Left lobe of liver (tissue), 2 donors: ENCODE data around the gene STPG3. TPM values are rescaled to one million over a fixed set of nuclear protein-coding genes. Genes with fewer than 3 reads are reported as not detected.
A peak's percentile ranks its signal among the peaks of the same experiment; 100 is the strongest.
"Not testable (repeated sequence)": the region's sequence is repeated elsewhere in the genome, so short reads cannot be mapped to it uniquely, and the experiment has no call there.

Experiments
- ATAC-seq: fragments of 200-7000 bp; cut with Tn5 transposase; one replicate; pipeline ENCODE4 v1.9.1; 2020; ENCODE audit warnings: mild to moderate bottlenecking, moderate library complexity
- DNase-seq: peaks from one replicate; pipeline ENCODE4 v3.0.0-alpha.2; 2020; ENCODE audit warnings: low spot score
- total RNA-seq: library from RNA; stranded (reverse); gene quantifications from one replicate; pipeline ENCODE4 v1.2.1, GENCODE V29; 2021
- donor health status: DM: no; HTN: no; CAD: no; lungs with moderate emphysema.
- donor health status: DM: no; HTN: yes; CAD: no.

STPG3 gene
- total RNA-seq, 1 donor from 2014 or later = not detected

DNA sequence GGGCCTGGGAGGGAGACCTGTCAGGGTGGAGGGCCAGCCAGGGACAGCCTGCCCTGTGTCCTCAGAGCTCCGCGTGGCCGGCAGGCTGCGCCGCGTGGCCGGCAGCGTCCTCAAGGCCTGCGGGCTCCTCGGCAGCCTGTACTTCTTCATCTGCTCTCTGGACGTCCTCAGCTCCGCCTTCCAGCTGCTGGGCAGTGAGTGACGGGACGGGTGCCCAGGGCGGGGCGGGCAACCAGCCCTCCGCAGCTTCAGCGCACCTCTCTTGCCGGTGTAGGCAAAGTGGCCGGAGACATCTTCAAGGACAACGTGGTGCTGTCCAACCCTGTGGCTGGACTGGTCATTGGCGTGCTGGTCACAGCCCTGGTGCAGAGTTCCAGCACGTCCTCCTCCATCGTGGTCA lies 18.6 kb upstream of the STPG3 start:
- ATAC-seq = no peak
- DNase-seq = no peak

DNA sequence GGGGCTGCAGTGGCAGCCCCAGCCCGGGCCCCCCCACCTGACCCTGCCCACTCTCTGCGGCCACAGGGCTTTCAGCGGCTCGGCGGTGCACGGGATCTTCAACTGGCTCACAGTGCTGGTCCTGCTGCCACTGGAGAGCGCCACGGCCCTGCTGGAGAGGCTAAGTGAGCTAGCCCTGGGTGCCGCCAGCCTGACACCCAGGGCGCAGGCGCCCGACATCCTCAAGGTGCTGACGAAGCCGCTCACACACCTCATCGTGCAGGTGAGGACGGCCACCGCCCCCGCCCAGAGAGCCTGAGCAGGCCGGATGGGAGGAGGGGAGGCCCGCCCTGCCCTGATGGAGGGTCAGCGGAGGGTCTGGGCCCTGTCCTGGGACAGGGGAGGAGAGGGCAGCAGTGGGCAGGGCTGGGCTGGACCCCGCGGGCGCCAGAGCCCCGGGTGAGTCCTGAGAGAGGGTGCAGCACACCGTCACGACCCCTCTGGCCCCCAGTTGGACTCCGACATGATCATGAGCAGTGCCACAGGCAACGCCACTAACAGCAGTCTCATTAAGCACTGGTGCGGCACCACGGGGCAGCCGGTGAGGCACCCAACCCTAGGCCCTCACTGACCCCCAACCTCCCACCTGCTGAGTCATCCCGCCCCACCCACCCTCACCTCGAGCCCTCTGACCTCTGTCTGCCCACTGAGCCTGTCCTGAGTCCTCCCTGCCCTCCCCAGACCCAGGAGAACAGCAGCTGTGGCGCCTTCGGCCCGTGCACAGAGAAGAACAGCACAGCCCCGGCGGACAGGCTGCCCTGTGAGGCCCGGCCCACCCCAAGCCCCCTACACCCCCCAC lies 17.7 kb upstream of the STPG3 start:
- ATAC-seq (no peak), DNase-seq (no peak)

DNA sequence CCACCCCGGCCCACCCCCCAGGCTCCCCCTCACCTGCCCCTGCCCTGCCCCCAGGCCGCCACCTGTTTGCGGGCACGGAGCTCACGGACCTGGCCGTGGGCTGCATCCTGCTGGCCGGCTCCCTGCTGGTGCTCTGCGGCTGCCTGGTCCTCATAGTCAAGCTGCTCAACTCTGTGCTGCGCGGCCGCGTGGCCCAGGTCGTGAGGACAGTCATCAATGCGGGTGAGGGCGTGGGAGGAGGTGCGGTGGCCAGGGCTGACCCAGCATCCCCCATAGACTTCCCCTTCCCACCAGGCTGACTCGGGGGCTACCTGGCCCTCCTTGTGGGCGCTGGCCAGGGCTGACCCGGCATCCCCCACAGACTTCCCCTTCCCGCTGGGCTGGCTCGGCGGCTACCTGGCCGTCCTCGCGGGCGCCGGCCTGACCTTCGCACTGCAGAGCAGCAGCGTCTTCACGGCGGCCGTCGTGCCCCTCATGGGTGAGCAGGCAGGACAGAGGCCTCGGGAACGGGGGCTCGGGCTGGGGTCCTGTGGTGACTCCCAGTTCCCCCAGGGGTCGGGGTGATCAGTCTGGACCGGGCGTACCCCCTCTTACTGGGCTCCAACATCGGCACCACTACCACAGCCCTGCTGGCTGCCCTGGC lies 16.9 kb upstream of the STPG3 start:
- DNase-seq (no peak), ATAC-seq (no peak)

- no peak for ATAC-seq
These were observed 16.2 kb upstream of the STPG3 start for GRCh38 chr9:137234758-137235423.

GRCh38 chr9:137235424-137236237 lies 15.5 kb upstream of the STPG3 start:
- ATAC-seq = no peak
- no peak for DNase-seq

More at GRCh38 chr9:137234758-137235423, 16.2 kb upstream of the STPG3 start:
- no peak for DNase-seq

DNA sequence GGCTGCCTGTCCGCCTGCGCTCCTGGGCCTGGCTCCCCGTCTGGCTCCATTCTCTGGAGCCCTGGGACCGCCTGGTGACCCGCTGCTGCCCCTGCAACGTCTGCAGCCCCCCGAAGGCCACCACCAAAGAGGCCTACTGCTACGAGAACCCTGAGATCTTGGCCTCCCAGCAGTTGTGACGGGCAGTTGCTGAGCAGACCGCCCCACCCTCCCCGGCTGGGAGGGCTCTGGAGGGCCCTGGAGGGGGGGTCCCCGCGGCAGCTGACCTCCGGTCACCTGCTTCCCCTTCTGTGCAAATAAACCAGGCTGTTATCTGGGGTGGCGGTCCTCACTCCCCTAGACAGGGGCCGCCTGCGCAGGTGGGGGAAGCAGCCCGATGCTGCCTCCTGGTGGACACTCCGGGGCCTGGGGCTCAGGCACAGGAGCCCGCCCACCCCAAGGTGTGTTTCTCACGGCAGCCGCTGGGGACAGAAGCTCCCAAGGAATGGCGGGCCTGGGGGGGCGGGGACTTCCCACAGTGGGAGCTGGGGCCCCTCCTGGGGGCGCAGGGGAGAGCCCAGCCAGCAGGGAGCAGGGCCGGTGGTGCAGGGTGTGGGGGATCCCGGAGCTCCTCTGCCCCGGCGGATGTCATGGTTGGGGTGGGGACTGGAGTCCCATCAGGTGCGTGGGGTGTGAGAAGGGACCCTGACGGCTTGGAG lies 14.7 kb upstream of the STPG3 start:
- DNase-seq (peak; percentile 82), ATAC-seq (peak; percentile 66)

DNA sequence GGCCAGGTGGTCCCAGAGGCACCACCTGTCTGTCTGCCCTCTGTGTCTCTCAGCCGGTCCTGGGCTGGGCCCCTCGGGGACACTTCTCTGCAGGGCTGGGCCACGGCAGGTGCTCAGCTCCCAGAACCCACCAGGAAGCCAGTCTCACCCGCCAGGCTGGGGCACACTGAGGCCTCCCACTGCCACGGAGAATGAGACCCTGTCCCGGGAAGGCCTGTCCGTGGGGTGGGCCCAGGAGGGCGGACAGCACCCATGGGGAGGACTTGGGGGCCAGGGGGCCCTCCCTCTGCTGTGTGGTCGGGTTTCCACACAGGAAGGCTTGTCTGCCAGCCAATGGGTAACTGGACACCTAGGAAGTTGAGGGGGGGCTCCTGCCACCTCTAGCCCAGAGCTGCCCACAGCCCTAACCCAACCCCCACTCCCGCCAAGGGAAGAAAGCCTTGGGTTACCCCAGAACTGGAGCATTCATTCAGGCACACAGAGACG lies 14.1 kb upstream of the STPG3 start:
- DNase-seq (no peak), ATAC-seq (no peak)

- DNase-seq (no peak), ATAC-seq (no peak)
These were observed 13.0 kb upstream of the STPG3 start for GRCh38 chr9:137237759-137238726.

- ATAC-seq, DNase-seq: not testable (repeated sequence)
These were observed 11.4 kb upstream of the STPG3 start for GRCh38 chr9:137239541-137240200.

DNA sequence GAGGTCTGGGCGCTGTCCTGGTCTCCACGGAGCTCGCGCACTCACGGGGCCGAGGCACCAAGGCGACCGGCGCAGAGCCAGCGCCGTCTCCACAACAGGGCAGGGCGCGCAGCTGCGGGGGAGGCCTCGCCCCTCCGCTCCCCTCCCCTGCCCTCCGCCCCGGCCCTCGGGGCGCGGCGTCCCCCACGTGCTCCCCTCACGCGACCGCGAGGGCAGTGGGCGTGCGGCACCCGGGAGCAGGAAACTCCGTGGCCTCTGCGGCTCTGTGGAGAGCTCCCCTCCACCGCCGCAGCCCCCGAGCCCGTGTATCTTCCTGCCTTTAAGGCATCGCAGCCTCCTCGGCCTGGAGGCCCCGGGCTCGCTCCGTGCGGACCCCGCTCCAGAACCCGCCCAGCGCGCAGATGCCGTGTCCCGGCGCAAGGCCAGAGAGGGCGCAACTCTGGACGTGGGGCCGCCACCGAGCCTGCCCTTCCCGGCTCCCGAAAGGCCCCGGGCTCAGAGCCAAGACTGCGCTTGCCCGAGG lies 10.7 kb upstream of the STPG3 start:
- peak; percentile 44 for ATAC-seq
- DNase-seq = peak; percentile 74

DNA sequence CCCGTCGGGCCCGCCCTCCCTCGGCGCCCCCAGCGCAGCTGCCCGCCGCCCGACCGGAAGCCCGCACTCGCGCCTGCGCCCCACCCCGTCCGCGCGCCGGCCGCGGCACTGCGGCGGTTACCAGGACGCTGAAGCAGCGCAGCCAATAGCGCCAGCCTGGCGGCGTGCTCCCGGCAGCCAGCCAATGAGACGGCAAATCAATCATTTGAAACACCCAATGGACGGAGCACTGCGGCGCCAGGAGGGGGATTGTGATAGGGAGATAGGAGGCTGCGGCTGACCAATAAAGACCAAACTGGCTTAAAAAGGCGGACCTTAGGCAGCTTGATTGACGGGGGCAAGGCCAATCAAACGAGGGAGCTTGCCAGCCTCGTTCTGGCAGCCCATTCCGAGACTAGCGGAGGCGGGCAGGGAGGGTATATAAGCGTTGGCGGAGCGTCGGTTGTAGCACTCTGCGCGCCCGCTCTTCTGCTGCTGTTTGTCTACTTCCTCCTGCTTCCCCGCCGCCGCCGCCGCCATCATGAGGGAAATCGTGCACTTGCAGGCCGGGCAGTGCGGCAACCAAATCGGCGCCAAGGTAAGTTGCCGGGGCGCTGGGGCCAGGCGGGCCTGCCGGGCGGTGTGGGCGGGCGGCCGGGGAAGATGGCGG lies 10.1 kb upstream of the STPG3 start, which contains the start of gene TUBB4B:
TSS of gene TUBB4B (plus strand) at position 447 of the 649 bp plus-strand sequence. CDS start at position 521, 74 bp downstream.
- peak; percentile 100 for DNase-seq
- peak; percentile 81 for ATAC-seq

- ATAC-seq = peak; percentile 25
These were observed 9.4 kb upstream of the STPG3 start for GRCh38 chr9:137241490-137242268.

GRCh38 chr9:137242269-137243203 lies 8.6 kb upstream of the STPG3 start:
- DNase-seq = no peak
- no peak for ATAC-seq

More at GRCh38 chr9:137241490-137242268, 9.4 kb upstream of the STPG3 start:
- peak; percentile 68 for DNase-seq

DNA sequence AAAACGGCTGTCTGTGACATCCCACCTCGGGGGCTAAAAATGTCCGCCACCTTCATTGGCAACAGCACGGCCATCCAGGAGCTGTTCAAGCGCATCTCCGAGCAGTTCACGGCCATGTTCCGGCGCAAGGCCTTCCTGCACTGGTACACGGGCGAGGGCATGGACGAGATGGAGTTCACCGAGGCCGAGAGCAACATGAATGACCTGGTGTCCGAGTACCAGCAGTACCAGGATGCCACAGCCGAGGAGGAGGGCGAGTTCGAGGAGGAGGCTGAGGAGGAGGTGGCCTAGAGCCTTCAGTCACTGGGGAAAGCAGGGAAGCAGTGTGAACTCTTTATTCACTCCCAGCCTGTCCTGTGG lies 7.8 kb upstream of the STPG3 start:
- ATAC-seq, DNase-seq: not testable (repeated sequence)
